DND-41 (cell line): ENCODE results near the gene SELL.

Source experiments
- EZH2 ChIP-seq: IDR thresholded peaks from 3 replicates; pipeline ENCODE4 v1.6.1; 2012; ENCODE audit warnings: borderline replicate concordance, low read depth, mild to moderate bottlenecking, moderate library complexity, low read length, inconsistent platforms; ENCODE audit not compliant: severe bottlenecking
- TF ChIP-seq, protein P1 (sequence below): IDR thresholded peaks from 2 replicates; pipeline ENCODE4 v1.5.1; 2012; ENCODE audit warnings: borderline replicate concordance, low read length, moderate library complexity, mild to moderate bottlenecking; ENCODE audit not compliant: poor library complexity, severe bottlenecking; ENCODE audit errors: extremely low read depth

DNA sequence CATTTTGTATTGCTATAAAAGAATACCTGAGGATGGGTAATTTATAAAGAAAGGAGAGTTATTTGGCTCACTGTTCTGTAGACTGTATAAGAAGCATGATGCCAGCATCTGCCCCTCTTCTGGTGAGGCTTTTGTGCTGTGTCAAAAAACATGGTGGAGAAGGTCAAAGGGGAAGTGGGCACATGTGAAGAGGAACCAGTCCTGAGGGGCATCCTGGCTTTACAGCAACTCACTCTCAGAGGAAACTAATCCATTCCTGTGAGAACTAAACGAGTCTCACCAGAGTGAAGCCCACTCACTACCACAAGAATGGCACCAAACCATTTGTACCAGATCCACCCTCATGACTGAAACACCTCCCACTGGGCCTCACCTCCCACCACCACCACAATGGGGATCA is 62.7 kb downstream of the SELL start:
- TF ChIP-seq, protein P1, sequence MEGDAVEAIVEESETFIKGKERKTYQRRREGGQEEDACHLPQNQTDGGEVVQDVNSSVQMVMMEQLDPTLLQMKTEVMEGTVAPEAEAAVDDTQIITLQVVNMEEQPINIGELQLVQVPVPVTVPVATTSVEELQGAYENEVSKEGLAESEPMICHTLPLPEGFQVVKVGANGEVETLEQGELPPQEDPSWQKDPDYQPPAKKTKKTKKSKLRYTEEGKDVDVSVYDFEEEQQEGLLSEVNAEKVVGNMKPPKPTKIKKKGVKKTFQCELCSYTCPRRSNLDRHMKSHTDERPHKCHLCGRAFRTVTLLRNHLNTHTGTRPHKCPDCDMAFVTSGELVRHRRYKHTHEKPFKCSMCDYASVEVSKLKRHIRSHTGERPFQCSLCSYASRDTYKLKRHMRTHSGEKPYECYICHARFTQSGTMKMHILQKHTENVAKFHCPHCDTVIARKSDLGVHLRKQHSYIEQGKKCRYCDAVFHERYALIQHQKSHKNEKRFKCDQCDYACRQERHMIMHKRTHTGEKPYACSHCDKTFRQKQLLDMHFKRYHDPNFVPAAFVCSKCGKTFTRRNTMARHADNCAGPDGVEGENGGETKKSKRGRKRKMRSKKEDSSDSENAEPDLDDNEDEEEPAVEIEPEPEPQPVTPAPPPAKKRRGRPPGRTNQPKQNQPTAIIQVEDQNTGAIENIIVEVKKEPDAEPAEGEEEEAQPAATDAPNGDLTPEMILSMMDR = no peak
- TF ChIP-seq EZH2 = no peak
